Type B pancreatic cell (in vitro differentiated cells): Measurements from ENCODE around the gene HYLS1. TPM values are rescaled to one million over a fixed set of nuclear protein-coding genes. Genes with fewer than 3 reads are reported as not detected.
"Not testable (repeated sequence)": the region's sequence is repeated elsewhere in the genome, so short reads cannot be mapped to it uniquely, and the experiment has no call there.

Experiments used
- DNase-seq: peaks from one replicate; pipeline ENCODE4 v3.0.0; 2021; ENCODE audit warnings: mixed read lengths; ENCODE audit not compliant: unreplicated experiment; ENCODE audit errors: extremely low spot score
- H3K27ac Mint-ChIP-seq: 2 replicates; pipeline ENCODE4 v1.8.0; 2021; ENCODE audit warnings: mild to moderate bottlenecking, mixed read lengths
- H3K27me3 Mint-ChIP-seq: 2 replicates; pipeline ENCODE4 v1.8.0; 2021; ENCODE audit warnings: mixed read lengths
- H3K36me3 Mint-ChIP-seq: 2 replicates; pipeline ENCODE4 v1.8.0; 2021; ENCODE audit warnings: mixed read lengths
- H3K4me1 Mint-ChIP-seq: one replicate; pipeline ENCODE4 v1.8.0; 2021; ENCODE audit warnings: mixed read lengths; ENCODE audit not compliant: unreplicated experiment
- H3K4me3 Mint-ChIP-seq: 2 replicates; pipeline ENCODE4 v1.8.0; 2021; ENCODE audit warnings: mild to moderate bottlenecking, mixed read lengths
- H3K9me3 Mint-ChIP-seq: 2 replicates; pipeline ENCODE4 v1.8.0; 2021; ENCODE audit warnings: mixed read lengths
- CTCF ChIP-seq: fragments of 200-600 bp; sonication (generic); conservative IDR thresholded peaks from 2 replicates; pipeline ENCODE4 v1.5.0; 2021; ENCODE audit warnings: antibody characterized with exemption, mild to moderate bottlenecking
- long read RNA-seq: library from polyadenylated mRNA; unstranded; transcript quantifications from one replicate; pipeline ENCODE4 v2.0.0, GENCODE V29; 2020
- total RNA-seq: library from RNA; stranded (reverse); gene quantifications from 2 replicates; pipeline ENCODE4 v1.2.1, GENCODE V29; 2021; ENCODE audit warnings: low replicate concordance

HYLS1 gene
- total RNA-seq = 4.3 and 6.5 TPM in 2 replicates
- long read RNA-seq, transcript HYLS1-202 (3 exons, 2,061 nt) = major isoform, 29 of 41 reads
- long read RNA-seq, partial matches to known transcripts = 2 of 41 reads
- long read RNA-seq, other reads (novel, unspliced or antisense) = 10 of 41 reads

GRCh38 chr11:125887373-125888324, at the start of gene HYLS1:
TSS of gene HYLS1 (plus strand) at chr11:125887668. CDS start at chr11:125899369, 11,701 bp downstream.
- peak; percentile 39 for TF ChIP-seq CTCF
- peak; percentile 89 for DNase-seq
- Mint-ChIP-seq H3K9me3 (no peaks in the 10 kb centered on the region), H3K36me3 (peaks cover under 1% of the 10 kb centered on the region), H3K27ac (peak within 1 kb of the TSS; percentile 88), H3K27me3 (no peaks in the 10 kb centered on the region), H3K4me1 (no peaks in the 10 kb centered on the region), H3K4me3 (peak within 1 kb of the TSS; percentile 92)

- H3K36me3 Mint-ChIP-seq = no peaks in the 10 kb centered on the region
- H3K4me3 Mint-ChIP-seq = no peak overlapping the region
- no peak for DNase-seq
- H3K9me3 Mint-ChIP-seq = peaks cover 8% of the 10 kb centered on the region
- H3K27ac Mint-ChIP-seq = no peak overlapping the region
- TF ChIP-seq CTCF = no peak
- peaks cover 2% of the 10 kb centered on the region for H3K27me3 Mint-ChIP-seq
- no peaks in the 10 kb centered on the region for H3K4me1 Mint-ChIP-seq
Observed at GRCh38 chr11:125842321-125842948, 45.0 kb upstream of the HYLS1 start.

GRCh38 chr11:125846188-125846587, 41.3 kb upstream of the HYLS1 start:
- TF ChIP-seq CTCF = no peak
- no peak overlapping the region for H3K4me3 Mint-ChIP-seq
- H3K9me3 Mint-ChIP-seq = peaks cover 10% of the 10 kb centered on the region
- DNase-seq = no peak
- no peaks in the 10 kb centered on the region for H3K36me3 Mint-ChIP-seq
- H3K4me1 Mint-ChIP-seq = no peaks in the 10 kb centered on the region
- H3K27me3 Mint-ChIP-seq = peaks cover 10% of the 10 kb centered on the region
- H3K27ac Mint-ChIP-seq = no peak overlapping the region

- not testable (repeated sequence) for H3K4me3 Mint-ChIP-seq, DNase-seq, H3K27ac Mint-ChIP-seq, H3K27me3 Mint-ChIP-seq, H3K4me1 Mint-ChIP-seq, H3K9me3 Mint-ChIP-seq, H3K36me3 Mint-ChIP-seq
Observed at GRCh38 chr11:125857670-125858069, 29.8 kb upstream of the HYLS1 start.

GRCh38 chr11:125862786-125863185, 24.7 kb upstream of the HYLS1 start:
- not testable (repeated sequence) for H3K9me3 Mint-ChIP-seq, H3K27me3 Mint-ChIP-seq

GRCh38 chr11:125865354-125865753, 22.1 kb upstream of the HYLS1 start:
- H3K36me3 Mint-ChIP-seq, H3K27me3 Mint-ChIP-seq, H3K27ac Mint-ChIP-seq, H3K9me3 Mint-ChIP-seq, H3K4me1 Mint-ChIP-seq, DNase-seq, H3K4me3 Mint-ChIP-seq: not testable (repeated sequence)

More at GRCh38 chr11:125862786-125863185, 24.7 kb upstream of the HYLS1 start:
- not testable (repeated sequence) for H3K36me3 Mint-ChIP-seq, H3K4me3 Mint-ChIP-seq, H3K4me1 Mint-ChIP-seq, H3K27ac Mint-ChIP-seq, DNase-seq

GRCh38 chr11:125869521-125869920, 17.9 kb upstream of the HYLS1 start:
- Mint-ChIP-seq H3K4me1 (peaks cover 3% of the 10 kb centered on the region), H3K27me3 (peaks cover 6% of the 10 kb centered on the region), H3K9me3 (peaks cover 5% of the 10 kb centered on the region), H3K36me3 (no peaks in the 10 kb centered on the region), H3K27ac (no peak overlapping the region), H3K4me3 (no peak overlapping the region)
- TF ChIP-seq CTCF = no peak
- no peak for DNase-seq
